T-helper 1 cell treated with Interleukin-12 subunit alpha and Interleukin-12 subunit beta and Interleukin-4 antibody, amounts not matched to agents 30 ng/mL and 1 ng/mL, for 36 hours (primary cell): Measurements from ENCODE around the gene FGF23. TPM values are rescaled to one million over a fixed set of nuclear protein-coding genes. Genes with fewer than 3 reads are reported as not detected.

Experiments used
- intact Hi-C: fragments of 100-400 bp; cut with micrococcal nuclease; formaldehyde crosslinking; loops from one replicate; pipeline ENCODE4 v1.15.1; 2024
- total RNA-seq: library from RNA; stranded (reverse); gene quantifications from 2 replicates; pipeline ENCODE4 v1.2.3, GENCODE V29; 2022

Gene FGF23
- total RNA-seq, 1 donor from 2014 or later: not detected

DNA sequence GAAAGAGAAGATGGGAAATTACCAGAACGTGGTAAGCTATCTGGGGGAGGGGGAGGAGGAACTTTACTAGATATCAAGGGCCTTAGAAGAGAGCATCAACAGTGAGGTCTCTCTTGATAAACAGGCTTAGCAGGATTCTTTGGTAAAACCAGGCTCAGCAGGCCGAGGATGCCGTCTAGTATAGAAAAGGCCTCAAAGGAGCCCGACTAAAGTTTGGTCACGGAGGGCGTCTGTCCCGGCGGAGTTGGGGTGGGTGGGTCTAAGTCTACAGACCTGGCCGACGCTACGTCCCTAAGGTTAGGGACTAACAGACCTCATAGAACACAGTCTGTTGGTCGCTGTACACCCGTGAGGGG is 59.0 kb downstream of the FGF23 start:
- intact Hi-C loops: loop anchor here (1.0 to 2.0 kb wide), 7 partner anchors 28 to 568 kb away; partner anchors contain the start of genes CRACR2A and PARP11

Other genes starting within 250 kb of the FGF23 start
- 821 and 827 TPM in 2 replicates for gene CCND2, start 106.0 kb downstream of the FGF23 start, total RNA-seq
- 14.2 and 17.2 TPM in 2 replicates for gene TIGAR, start 58.5 kb downstream of the FGF23 start, total RNA-seq
- not detected in 2 replicates for gene FGF6, start 66.1 kb upstream of the FGF23 start, total RNA-seq
- gene RAD51AP1, start 159.2 kb upstream of the FGF23 start, total RNA-seq: 27.4 and 33.0 TPM in 2 replicates
- gene DYRK4, start 182.5 kb upstream of the FGF23 start, total RNA-seq: 26.5 and 28.5 TPM in 2 replicates